ENCODE data around the gene MIPEP. TPM values are rescaled to one million over a fixed set of nuclear protein-coding genes. Genes with fewer than 3 reads are reported as not detected.

Gene MIPEP
- total RNA-seq, 3 donors from 2014 or later, result 17.3 to 27.0 (median 24.6) TPM

DNA sequence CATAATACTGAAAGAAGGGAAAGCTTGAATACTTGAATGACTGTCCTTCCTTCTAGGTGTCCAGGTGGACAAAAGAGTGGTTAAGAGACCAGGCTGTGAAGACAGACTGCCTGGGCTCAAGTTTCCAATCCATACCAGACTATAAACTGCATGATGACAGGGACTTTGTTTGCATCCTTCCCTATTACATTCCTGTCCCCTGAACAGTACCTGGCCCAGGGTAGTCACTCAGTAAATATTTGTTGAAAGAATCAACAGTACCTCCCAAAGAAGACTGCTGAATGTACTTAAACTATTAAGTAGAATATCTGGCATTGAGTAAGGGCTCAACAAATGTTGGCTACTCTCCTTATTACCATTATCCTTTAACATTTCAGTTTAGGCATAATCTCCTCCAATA lies 29.7 kb downstream of the MIPEP start:
- no peaks in the 10 kb centered on the region for H3K4me1 ChIP-seq (ENCODE audit: low read depth)
- intact Hi-C loops (cut with DNase I, micrococcal nuclease), result no loop called here
- no peaks in the 10 kb centered on the region for H3K9me3 ChIP-seq
- no peaks in the 10 kb centered on the region for H3K36me3 ChIP-seq (ENCODE audit: low read depth)
- DNase-seq (no peak), ATAC-seq (no peak)
- no peak overlapping the region for H3K4me3 ChIP-seq
- TF ChIP-seq, protein P1, sequence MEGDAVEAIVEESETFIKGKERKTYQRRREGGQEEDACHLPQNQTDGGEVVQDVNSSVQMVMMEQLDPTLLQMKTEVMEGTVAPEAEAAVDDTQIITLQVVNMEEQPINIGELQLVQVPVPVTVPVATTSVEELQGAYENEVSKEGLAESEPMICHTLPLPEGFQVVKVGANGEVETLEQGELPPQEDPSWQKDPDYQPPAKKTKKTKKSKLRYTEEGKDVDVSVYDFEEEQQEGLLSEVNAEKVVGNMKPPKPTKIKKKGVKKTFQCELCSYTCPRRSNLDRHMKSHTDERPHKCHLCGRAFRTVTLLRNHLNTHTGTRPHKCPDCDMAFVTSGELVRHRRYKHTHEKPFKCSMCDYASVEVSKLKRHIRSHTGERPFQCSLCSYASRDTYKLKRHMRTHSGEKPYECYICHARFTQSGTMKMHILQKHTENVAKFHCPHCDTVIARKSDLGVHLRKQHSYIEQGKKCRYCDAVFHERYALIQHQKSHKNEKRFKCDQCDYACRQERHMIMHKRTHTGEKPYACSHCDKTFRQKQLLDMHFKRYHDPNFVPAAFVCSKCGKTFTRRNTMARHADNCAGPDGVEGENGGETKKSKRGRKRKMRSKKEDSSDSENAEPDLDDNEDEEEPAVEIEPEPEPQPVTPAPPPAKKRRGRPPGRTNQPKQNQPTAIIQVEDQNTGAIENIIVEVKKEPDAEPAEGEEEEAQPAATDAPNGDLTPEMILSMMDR (IDR thresholded peaks at IDR 0.05), result no peak

DNA sequence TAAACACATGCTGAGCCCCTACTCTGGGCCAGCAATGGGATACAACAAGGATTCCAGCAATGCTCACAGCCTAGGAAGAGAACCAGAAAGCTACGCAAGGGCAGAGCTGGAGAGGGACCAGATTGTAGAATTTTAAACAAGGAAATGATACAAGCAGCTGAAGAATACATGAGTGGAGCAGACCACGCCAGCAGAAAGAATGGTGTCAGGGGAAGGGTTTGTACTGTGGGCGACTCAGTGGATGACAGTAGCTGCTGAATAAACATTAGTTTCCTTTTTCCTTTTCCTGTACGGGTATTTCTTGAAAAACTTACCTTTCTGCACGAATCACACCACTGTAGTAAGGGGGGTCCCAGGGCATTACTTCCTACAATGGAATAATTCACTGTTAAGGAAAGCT lies 30.7 kb downstream of the MIPEP start:
- no peak for DNase-seq
- intact Hi-C loops (cut with DNase I, micrococcal nuclease), result no loop called here
- no peak overlapping the region for H3K4me3 ChIP-seq
- H3K9me3 ChIP-seq, result no peaks in the 10 kb centered on the region
- no peaks in the 10 kb centered on the region for H3K36me3 ChIP-seq (ENCODE audit: low read depth)
- ATAC-seq, result no peak
- H3K4me1 ChIP-seq (ENCODE audit: low read depth), result no peaks in the 10 kb centered on the region
- TF ChIP-seq, protein P1 (IDR thresholded peaks at IDR 0.05), result no peak

DNA sequence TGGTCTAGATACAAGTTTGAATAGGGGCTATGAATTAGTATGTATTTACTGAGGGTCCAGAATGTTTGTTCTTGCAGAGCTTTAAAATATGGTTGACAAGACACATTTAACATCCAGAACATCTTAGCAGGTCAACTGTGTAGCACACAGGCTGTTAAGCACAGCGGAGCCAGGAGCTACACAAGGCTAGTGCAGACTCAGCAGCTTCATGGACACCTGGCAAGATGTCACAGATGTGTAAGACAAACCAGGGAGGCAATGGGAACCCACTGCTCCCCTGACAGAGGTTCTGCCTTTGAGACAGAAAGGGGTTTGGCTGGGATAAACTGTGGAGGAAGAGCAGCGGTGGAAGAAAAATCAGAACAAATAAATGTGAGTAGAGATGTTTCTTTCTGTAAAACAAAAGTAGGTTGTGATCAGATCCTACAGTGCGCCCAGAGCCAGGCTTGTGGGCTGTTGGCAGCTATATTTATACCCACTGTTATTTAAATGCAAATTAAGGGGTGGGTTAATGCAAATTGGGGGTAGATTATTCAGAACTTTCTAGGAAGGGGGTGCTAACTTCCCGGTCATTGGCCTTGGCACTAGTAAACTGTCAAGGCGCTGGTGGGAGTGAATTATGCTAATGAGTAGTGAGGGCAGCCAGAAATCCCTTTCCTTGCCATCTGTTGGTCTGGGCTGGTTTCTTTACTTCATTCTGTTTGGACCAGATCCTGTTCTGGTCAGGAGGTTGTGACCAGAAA lies 33.0 kb downstream of the MIPEP start:
- intact Hi-C loops (cut with DNase I, micrococcal nuclease), result no loop called here
- H3K4me3 ChIP-seq, result no peak overlapping the region
- ATAC-seq (no peak), DNase-seq (no peak)
- TF ChIP-seq, protein P1 (IDR thresholded peaks at IDR 0.05), result no peak
- H3K36me3 ChIP-seq (ENCODE audit: low read depth), result no peaks in the 10 kb centered on the region
- no peaks in the 10 kb centered on the region for H3K9me3 ChIP-seq
- H3K4me1 ChIP-seq (ENCODE audit: low read depth), result no peaks in the 10 kb centered on the region

DNA sequence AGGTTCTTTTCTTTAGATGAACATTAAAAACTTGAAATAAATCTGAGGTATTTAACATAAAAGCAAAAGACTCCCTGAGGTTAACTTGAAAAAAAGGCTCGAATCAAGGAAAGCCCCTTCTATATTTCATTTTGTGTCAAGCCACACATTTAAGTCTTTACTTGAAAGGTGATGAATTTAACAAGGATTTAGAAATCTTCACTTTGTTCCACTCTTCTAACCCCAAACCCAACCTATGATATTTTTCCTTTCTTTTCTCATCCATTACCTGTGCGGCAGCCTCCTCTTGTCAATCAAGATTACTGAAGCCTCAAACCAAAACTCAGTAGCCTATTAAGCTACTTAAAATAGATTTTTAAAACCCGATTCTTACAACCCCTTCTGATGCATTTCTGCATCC lies 33.8 kb downstream of the MIPEP start:
- no peaks in the 10 kb centered on the region for H3K4me1 ChIP-seq (ENCODE audit: low read depth)

DNA sequence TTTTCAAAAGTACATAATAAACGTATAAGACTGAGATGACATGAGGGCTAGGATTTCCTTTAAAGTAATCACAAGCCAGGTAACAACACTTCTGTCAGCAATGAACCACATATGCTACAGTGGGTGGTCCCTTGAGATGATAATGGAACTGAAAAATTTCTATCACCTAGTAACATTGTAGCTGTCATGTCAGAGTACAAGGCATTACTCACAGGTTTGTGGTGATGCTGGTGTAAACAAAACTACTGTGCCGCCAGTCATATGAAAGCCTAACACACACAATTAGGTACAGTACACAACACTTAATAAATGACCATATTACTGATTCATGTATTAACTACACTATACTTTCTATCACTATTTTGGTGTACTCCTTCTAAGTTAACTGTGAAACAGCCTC lies 36.8 kb downstream of the MIPEP start:
- H3K4me1 ChIP-seq (ENCODE audit: low read depth), result no peaks in the 10 kb centered on the region
- H3K4me3 ChIP-seq, result no peak overlapping the region
- ATAC-seq (no peak), DNase-seq (no peak)
- no peaks in the 10 kb centered on the region for H3K9me3 ChIP-seq
- H3K36me3 ChIP-seq (ENCODE audit: low read depth), result no peaks in the 10 kb centered on the region
- TF ChIP-seq, protein P1 (IDR thresholded peaks at IDR 0.05), result no peak
- intact Hi-C loops (cut with DNase I, micrococcal nuclease), result no loop called here

More for the DNA sequence above, 33.8 kb downstream of the MIPEP start:
- no peaks in the 10 kb centered on the region for H3K9me3 ChIP-seq
- H3K36me3 ChIP-seq (ENCODE audit: low read depth), result no peaks in the 10 kb centered on the region
- ATAC-seq (no peak), DNase-seq (no peak)
- TF ChIP-seq, protein P1 (IDR thresholded peaks at IDR 0.05), result no peak
- H3K4me3 ChIP-seq, result no peak overlapping the region
- intact Hi-C loops (cut with DNase I, micrococcal nuclease), result no loop called here
